ENCODE data around the gene NDUFV2. TPM values are rescaled to one million over a fixed set of nuclear protein-coding genes. Genes with fewer than 3 reads are reported as not detected.

The NDUFV2 gene
- total RNA-seq, 2 donors from 2014 or later, result 167 to 225 TPM

GRCh38 chr18:9120796-9121195 is 18.3 kb downstream of the NDUFV2 start:
- Histone ChIP-seq H3K4me3 (no peak overlapping the region), H3K4me1 (peaks cover 0 to 52% of the 10 kb centered on the region in 2 donors), H3K9me3 (no peaks in the 10 kb centered on the region), H3K27ac (no peak overlapping the region), H3K36me3 (peaks cover 21% of the 10 kb centered on the region), H3K27me3 (no peaks in the 10 kb centered on the region)
- no peak for DNase-seq (ENCODE audit: low spot score)
- no peak for TF ChIP-seq CTCF (IDR thresholded peaks at IDR 0.05)

- Histone ChIP-seq H3K36me3 (peaks cover 42% of the 10 kb centered on the region), H3K4me3 (no peak overlapping the region), H3K4me1 (peaks cover 0 to 39% of the 10 kb centered on the region in 2 donors), H3K27me3 (no peaks in the 10 kb centered on the region), H3K9me3 (no peaks in the 10 kb centered on the region), H3K27ac (no peak overlapping the region)
- no peak for TF ChIP-seq CTCF (IDR thresholded peaks at IDR 0.05)
- DNase-seq (ENCODE audit: low spot score), result no peak
Observed at GRCh38 chr18:9123520-9123919, 21.0 kb downstream of the NDUFV2 start.

- no peak overlapping the region for H3K4me3 ChIP-seq
- peaks cover 47% of the 10 kb centered on the region for H3K36me3 ChIP-seq
- no peak overlapping the region for H3K27ac ChIP-seq
- DNase-seq (ENCODE audit: low spot score), result no peak
- H3K27me3 ChIP-seq, result no peaks in the 10 kb centered on the region
- H3K9me3 ChIP-seq, result no peaks in the 10 kb centered on the region
- peaks cover 0 to 29% of the 10 kb centered on the region in 2 donors for H3K4me1 ChIP-seq
- no peak for TF ChIP-seq CTCF (IDR thresholded peaks at IDR 0.05)
Observed at GRCh38 chr18:9124824-9125223, 22.3 kb downstream of the NDUFV2 start.

- DNase-seq (ENCODE audit: low spot score), result no peak
- no peak for TF ChIP-seq CTCF (IDR thresholded peaks at IDR 0.05)
- no peaks in the 10 kb centered on the region for H3K9me3 ChIP-seq
- peak overlapping the region; percentile 49 to 61 for H3K27ac ChIP-seq
- peaks cover 44% of the 10 kb centered on the region for H3K36me3 ChIP-seq
- H3K4me1 ChIP-seq, result peaks cover 0 to 23% of the 10 kb centered on the region in 2 donors
- H3K4me3 ChIP-seq, result no peak overlapping the region
- H3K27me3 ChIP-seq, result no peaks in the 10 kb centered on the region
Observed at GRCh38 chr18:9126337-9126736, 23.8 kb downstream of the NDUFV2 start.

GRCh38 chr18:9130195-9130594 is 27.7 kb downstream of the NDUFV2 start:
- no peak overlapping the region for H3K4me3 ChIP-seq
- no peak overlapping the region for H3K27ac ChIP-seq
- peaks cover 0 to 21% of the 10 kb centered on the region in 2 donors for H3K4me1 ChIP-seq
- TF ChIP-seq CTCF (IDR thresholded peaks at IDR 0.05), result no peak
- H3K9me3 ChIP-seq, result no peaks in the 10 kb centered on the region
- H3K27me3 ChIP-seq, result no peaks in the 10 kb centered on the region
- peaks cover 44% of the 10 kb centered on the region for H3K36me3 ChIP-seq
- DNase-seq (ENCODE audit: low spot score), result no peak

- Histone ChIP-seq H3K9me3 (no peaks in the 10 kb centered on the region), H3K4me1 (peaks cover 0 to 21% of the 10 kb centered on the region in 2 donors), H3K27me3 (no peaks in the 10 kb centered on the region), H3K27ac (no peak overlapping the region), H3K4me3 (no peak overlapping the region), H3K36me3 (peaks cover 44% of the 10 kb centered on the region)
- no peak for DNase-seq (ENCODE audit: low spot score)
- no peak for TF ChIP-seq CTCF (IDR thresholded peaks at IDR 0.05)
Observed at GRCh38 chr18:9130806-9131205, 28.3 kb downstream of the NDUFV2 start.

Measured in right atrium auricular region (tissue), 2 donors.